ENCODE measurements around the gene KIF1B.

Gene KIF1B

DNA sequence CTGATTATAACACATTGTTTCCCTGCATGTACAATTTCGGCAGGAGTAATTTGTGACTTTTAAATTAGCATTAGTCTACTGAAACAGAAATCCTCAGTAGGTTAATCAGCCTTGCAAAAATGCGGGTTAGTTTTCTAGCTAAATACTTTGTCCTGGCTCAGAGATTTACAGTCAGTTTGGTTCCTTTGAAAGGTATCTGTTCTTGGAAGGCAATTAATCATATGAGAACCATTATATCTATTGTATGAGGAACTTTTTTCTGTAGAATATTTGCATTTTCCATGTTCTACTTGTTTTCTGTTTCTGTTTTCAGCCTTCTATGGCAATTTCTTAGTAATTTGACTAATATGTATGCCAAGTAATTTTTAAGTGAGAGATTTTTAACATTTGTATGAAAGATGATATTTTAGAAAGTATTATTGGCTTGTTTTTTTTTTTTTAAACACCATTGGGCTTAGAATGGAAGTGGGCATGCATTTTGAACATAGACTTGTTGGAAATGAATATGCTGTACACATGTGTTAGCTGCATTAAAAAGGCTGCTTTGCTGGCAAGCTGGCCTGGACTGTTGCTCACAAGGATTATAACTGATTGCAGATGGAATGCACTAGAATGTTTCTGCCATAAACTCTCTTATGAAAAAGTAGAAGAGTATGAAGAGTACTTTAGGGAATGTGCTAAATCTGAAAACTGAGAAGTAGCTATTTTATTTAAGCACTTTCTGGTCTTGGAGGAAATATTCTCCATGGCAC is 26.2 kb downstream of the KIF1B start:
- Histone ChIP-seq H3K4me1 (ENCODE audit: insufficient read depth, low read length) (no peaks in the 10 kb centered on the region), H3K4me2 (ENCODE audit: insufficient read depth, low read length) (no peak overlapping the region), H3K79me2 (ENCODE audit: insufficient read depth, low read length) (no peaks in the 10 kb centered on the region), H3K36me3 (ENCODE audit: insufficient read depth, low read length) (peaks cover 3% of the 10 kb centered on the region; the same call in 1 of the 2 replicates), H2AFZ (ENCODE audit: low read depth, low read length) (no peak overlapping the region), H3K9me3 (ENCODE audit: insufficient read depth, low read length, severe bottlenecking) (no peaks in the 10 kb centered on the region), H3K9ac (ENCODE audit: low read depth, low read length) (no peak overlapping the region), H4K20me1 (ENCODE audit: insufficient read depth, low read length) (no peaks in the 10 kb centered on the region), H3K27me3 (ENCODE audit: insufficient read depth, low read length, poor library complexity) (no peaks in the 10 kb centered on the region), H3K27ac (ENCODE audit: low read length) (no peak overlapping the region), H3K4me3 (ENCODE audit: low read depth in 1 of 2, low read length in 2 of 2) (no peak overlapping the region)
- DNase-seq = no peak
- no peak for ATAC-seq (ENCODE audit: insufficient read depth, low read depth)
- TF ChIP-seq, protein P1, sequence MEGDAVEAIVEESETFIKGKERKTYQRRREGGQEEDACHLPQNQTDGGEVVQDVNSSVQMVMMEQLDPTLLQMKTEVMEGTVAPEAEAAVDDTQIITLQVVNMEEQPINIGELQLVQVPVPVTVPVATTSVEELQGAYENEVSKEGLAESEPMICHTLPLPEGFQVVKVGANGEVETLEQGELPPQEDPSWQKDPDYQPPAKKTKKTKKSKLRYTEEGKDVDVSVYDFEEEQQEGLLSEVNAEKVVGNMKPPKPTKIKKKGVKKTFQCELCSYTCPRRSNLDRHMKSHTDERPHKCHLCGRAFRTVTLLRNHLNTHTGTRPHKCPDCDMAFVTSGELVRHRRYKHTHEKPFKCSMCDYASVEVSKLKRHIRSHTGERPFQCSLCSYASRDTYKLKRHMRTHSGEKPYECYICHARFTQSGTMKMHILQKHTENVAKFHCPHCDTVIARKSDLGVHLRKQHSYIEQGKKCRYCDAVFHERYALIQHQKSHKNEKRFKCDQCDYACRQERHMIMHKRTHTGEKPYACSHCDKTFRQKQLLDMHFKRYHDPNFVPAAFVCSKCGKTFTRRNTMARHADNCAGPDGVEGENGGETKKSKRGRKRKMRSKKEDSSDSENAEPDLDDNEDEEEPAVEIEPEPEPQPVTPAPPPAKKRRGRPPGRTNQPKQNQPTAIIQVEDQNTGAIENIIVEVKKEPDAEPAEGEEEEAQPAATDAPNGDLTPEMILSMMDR (IDR thresholded peaks at IDR 0.05; ENCODE audit: borderline replicate concordance, extremely low read depth, low read length, poor library complexity, severe bottlenecking) = no peak
- no peak for TF ChIP-seq EZH2 (IDR thresholded peaks at IDR 0.05; ENCODE audit: borderline replicate concordance, low read depth, low read length, severe bottlenecking)

DNA sequence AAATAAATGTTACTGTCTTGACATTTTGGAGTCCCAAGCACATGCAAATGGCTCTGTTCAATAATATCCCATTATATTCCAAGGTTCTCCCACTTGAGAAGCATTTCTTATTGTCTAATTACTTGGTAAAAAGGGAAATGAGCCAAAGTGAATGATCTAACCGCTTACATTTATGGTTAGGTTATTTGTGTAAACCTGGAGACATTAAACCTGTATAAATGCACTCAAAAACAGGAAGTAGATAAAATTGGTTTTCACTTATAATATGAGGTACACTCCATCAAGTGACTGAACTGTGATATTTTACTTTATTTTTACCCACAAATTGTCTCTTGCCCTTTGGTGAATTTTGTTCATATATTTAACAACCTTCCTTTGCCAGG is 26.8 kb downstream of the KIF1B start:
- ATAC-seq (ENCODE audit: insufficient read depth, low read depth) = no peak
- no peaks in the 10 kb centered on the region for H3K9me3 ChIP-seq (ENCODE audit: insufficient read depth, low read length, severe bottlenecking)
- DNase-seq = no peak
- H3K36me3 ChIP-seq (ENCODE audit: insufficient read depth, low read length) = peaks cover 3% of the 10 kb centered on the region; the same call in 1 of the 2 replicates
- no peak overlapping the region for H3K4me3 ChIP-seq (ENCODE audit: low read depth in 1 of 2, low read length in 2 of 2)
- no peak for TF ChIP-seq EZH2 (IDR thresholded peaks at IDR 0.05; ENCODE audit: borderline replicate concordance, low read depth, low read length, severe bottlenecking)
- TF ChIP-seq, protein P1 (IDR thresholded peaks at IDR 0.05; ENCODE audit: borderline replicate concordance, extremely low read depth, low read length, poor library complexity, severe bottlenecking) = no peak
- no peaks in the 10 kb centered on the region for H3K79me2 ChIP-seq (ENCODE audit: insufficient read depth, low read length)
- no peaks in the 10 kb centered on the region for H3K27me3 ChIP-seq (ENCODE audit: insufficient read depth, low read length, poor library complexity)
- no peak overlapping the region for H3K4me2 ChIP-seq (ENCODE audit: insufficient read depth, low read length)
- H3K9ac ChIP-seq (ENCODE audit: low read depth, low read length) = no peak overlapping the region
- H2AFZ ChIP-seq (ENCODE audit: low read depth, low read length) = no peak overlapping the region
- H4K20me1 ChIP-seq (ENCODE audit: insufficient read depth, low read length) = no peaks in the 10 kb centered on the region
- no peaks in the 10 kb centered on the region for H3K4me1 ChIP-seq (ENCODE audit: insufficient read depth, low read length)
- no peak overlapping the region for H3K27ac ChIP-seq (ENCODE audit: low read length)

DNA sequence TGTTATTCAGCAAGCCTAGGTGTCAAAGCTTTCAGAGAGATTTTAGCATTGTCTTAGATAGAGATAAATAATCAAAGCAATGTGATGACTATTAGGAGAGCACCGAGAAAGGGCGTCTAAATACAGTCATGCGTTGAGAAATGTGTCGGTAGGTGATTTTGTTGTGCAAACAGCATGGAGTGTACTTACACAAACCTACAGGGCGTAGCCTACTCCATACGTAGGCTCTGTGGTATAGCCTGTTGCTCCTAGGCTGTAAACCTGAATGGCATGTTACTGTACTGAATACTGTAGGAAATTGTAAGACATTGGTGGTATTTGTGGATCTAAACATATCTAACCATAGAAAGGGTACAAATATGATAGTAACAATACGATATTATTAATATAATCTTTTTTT is 31.8 kb downstream of the KIF1B start:
- H3K79me2 ChIP-seq (ENCODE audit: insufficient read depth, low read length) = no peaks in the 10 kb centered on the region
- no peaks in the 10 kb centered on the region for H3K9me3 ChIP-seq (ENCODE audit: insufficient read depth, low read length, severe bottlenecking)
- H3K36me3 ChIP-seq (ENCODE audit: insufficient read depth, low read length) = no peaks in the 10 kb centered on the region
- DNase-seq = no peak
- no peak overlapping the region for H2AFZ ChIP-seq (ENCODE audit: low read depth, low read length)
- H3K27ac ChIP-seq (ENCODE audit: low read length) = no peak overlapping the region
- ATAC-seq (ENCODE audit: insufficient read depth, low read depth) = no peak
- TF ChIP-seq EZH2 (IDR thresholded peaks at IDR 0.05; ENCODE audit: borderline replicate concordance, low read depth, low read length, severe bottlenecking) = no peak
- TF ChIP-seq, protein P1 (IDR thresholded peaks at IDR 0.05; ENCODE audit: borderline replicate concordance, extremely low read depth, low read length, poor library complexity, severe bottlenecking) = no peak
- no peaks in the 10 kb centered on the region for H3K4me1 ChIP-seq (ENCODE audit: insufficient read depth, low read length)
- no peak overlapping the region for H3K4me3 ChIP-seq (ENCODE audit: low read depth in 1 of 2, low read length in 2 of 2)
- no peak overlapping the region for H3K9ac ChIP-seq (ENCODE audit: low read depth, low read length)
- no peak overlapping the region for H3K4me2 ChIP-seq (ENCODE audit: insufficient read depth, low read length)
- no peaks in the 10 kb centered on the region for H4K20me1 ChIP-seq (ENCODE audit: insufficient read depth, low read length)
- no peaks in the 10 kb centered on the region for H3K27me3 ChIP-seq (ENCODE audit: insufficient read depth, low read length, poor library complexity)
